ENCODE results near the gene PNPLA2. TPM values are rescaled to one million over a fixed set of nuclear protein-coding genes. Genes with fewer than 3 reads are reported as not detected.

Gene PNPLA2
- total RNA-seq, 1 donor from 2014 or later = 9.0 TPM

DNA sequence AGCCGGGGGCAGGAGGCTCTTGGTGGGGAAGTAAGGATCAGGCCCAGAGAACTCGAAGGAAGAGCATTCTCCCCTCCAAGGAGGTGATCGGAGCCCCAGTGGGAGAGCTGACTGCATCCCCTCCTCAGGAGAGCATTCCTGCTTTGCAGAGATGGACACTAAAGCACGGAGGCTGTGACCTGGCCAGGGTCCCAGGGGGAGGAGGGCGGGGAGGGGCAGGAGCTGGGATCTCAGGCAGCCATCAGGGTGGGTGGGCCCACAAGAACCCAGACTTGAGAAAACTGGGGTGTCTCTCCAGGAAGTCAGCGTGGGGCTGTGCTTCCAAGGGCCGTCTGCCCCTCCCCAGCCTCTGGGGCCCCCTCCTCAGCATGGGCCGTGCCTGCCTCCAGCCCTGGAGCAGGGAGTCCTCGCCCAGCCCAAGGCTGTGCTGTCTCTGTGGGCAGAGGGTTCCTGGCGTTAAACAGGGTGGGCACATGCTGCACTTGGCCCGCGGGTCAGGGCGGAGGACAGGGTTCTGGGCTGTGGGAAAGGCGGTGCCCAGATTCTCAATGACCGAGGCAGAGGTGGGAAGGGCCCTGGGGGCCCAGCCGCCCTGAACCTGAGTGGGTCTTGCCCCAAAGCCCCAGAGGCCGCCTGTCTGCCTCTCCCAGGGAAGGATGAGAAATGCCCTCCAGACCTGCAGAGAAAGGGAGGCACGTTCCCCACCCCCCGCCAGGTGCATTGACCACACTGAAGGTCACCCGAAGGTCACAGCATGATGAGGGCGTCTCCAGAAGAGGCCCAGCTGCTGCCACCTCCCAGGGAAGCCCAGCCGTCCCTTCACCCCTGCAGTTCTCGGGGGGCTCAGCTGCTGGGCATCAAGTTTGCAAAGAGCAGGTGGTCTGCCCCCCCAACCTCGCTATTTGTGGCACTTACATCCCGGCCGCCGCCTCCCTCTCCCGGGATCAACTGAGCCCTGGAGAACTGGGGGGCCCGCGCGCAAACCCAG is 29.5 kb upstream of the PNPLA2 start:
- DNase-seq (ENCODE audit: low read depth) (no peak), FAIRE-seq (no peak)
- Histone ChIP-seq H3K4me3 (ENCODE audit: low read depth, low read length) (no peak overlapping the region), H3K27me3 (ENCODE audit: control insufficient read depth, insufficient read depth, low read length) (peaks cover 3% of the 10 kb centered on the region), H3K36me3 (ENCODE audit: control insufficient read depth, insufficient read depth, low read length) (peaks cover 5% of the 10 kb centered on the region)
- TF ChIP-seq, protein P1, sequence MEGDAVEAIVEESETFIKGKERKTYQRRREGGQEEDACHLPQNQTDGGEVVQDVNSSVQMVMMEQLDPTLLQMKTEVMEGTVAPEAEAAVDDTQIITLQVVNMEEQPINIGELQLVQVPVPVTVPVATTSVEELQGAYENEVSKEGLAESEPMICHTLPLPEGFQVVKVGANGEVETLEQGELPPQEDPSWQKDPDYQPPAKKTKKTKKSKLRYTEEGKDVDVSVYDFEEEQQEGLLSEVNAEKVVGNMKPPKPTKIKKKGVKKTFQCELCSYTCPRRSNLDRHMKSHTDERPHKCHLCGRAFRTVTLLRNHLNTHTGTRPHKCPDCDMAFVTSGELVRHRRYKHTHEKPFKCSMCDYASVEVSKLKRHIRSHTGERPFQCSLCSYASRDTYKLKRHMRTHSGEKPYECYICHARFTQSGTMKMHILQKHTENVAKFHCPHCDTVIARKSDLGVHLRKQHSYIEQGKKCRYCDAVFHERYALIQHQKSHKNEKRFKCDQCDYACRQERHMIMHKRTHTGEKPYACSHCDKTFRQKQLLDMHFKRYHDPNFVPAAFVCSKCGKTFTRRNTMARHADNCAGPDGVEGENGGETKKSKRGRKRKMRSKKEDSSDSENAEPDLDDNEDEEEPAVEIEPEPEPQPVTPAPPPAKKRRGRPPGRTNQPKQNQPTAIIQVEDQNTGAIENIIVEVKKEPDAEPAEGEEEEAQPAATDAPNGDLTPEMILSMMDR (IDR thresholded peaks at IDR 0.05; ENCODE audit: insufficient read depth, low read length, severe bottlenecking) = no peak

DNA sequence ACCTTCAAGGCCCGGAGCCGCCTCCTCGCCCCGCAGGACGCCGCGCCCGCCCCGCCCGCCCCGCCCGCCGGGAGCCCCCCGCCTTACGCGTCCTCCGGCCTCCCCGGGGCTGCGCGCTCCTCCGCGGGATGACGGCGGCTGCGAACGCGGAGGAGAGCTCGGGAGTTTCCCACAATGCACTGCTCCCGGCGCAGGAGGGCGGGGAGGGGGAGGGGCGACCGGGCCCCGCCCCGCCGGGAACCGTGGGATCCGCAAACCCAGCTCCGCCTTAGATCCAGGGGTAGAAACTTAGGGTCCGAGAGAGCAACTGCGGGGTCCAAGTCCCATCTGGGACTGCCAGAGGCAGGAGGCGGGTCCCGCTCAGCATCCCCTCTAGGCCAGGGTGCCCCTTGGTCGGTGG is 28.8 kb upstream of the PNPLA2 start, which contains the start of gene CEND1:
Gene CEND1 (minus strand): TSS at position 148 of the 400 bp plus-strand sequence. CDS start 1,514 bp downstream, outside the sequence.
- Histone ChIP-seq H3K4me3 (ENCODE audit: low read depth, low read length) (no peak within 1 kb of the TSS), H3K36me3 (ENCODE audit: control insufficient read depth, insufficient read depth, low read length) (peaks cover 10% of the 10 kb centered on the region), H3K27me3 (ENCODE audit: control insufficient read depth, insufficient read depth, low read length) (peaks cover 3% of the 10 kb centered on the region)
- no peak for FAIRE-seq
- no peak for DNase-seq (ENCODE audit: low read depth)
- TF ChIP-seq, protein P1 (IDR thresholded peaks at IDR 0.05; ENCODE audit: insufficient read depth, low read length, severe bottlenecking) = no peak

DNA sequence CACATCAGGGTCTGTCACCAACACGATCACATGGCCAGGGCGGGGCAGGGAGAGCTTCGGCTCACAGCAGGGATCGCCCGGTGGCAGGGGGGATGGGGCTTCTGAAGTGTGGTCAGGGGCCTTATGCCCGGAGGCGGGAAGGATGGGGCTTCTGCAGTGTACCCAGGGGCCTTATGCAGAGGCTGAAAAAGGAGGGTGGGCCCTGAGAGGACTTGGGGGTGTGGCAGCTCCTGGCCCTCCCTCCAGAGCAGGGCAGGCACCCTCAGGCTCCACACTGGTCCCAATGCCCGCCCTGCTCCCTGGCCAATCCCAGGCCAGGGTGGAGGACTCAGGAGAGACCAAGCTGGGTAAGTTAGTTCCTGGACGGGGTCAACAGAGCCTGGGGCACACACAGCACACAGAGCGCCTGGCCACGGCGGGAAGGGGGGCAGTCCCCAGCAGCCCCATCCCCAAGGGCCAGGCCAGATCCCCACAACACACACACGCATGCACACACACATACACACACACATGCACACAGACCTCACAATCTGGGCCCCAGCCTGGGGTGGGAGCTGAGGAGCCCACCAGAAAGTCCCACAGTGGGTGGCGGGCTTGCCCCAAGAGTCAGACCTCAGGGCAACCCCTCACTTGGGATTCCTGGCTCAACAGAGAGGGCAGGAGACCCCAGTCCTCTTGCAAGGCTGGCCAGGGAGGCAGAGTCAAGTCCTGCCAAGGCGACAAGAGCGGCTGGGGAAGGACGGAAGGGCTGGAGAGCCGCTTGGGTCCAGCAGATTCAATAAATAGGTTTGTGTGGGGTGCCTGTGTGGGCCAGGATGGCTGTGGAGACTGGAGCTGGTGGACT is 27.8 kb upstream of the PNPLA2 start:
- DNase-seq (ENCODE audit: low read depth) (no peak), FAIRE-seq (no peak)
- Histone ChIP-seq H3K27me3 (ENCODE audit: control insufficient read depth, insufficient read depth, low read length) (peaks cover 3% of the 10 kb centered on the region), H3K36me3 (ENCODE audit: control insufficient read depth, insufficient read depth, low read length) (peaks cover 10% of the 10 kb centered on the region), H3K4me3 (ENCODE audit: low read depth, low read length) (no peak overlapping the region)
- TF ChIP-seq, protein P1 (IDR thresholded peaks at IDR 0.05; ENCODE audit: insufficient read depth, low read length, severe bottlenecking) = no peak

DNA sequence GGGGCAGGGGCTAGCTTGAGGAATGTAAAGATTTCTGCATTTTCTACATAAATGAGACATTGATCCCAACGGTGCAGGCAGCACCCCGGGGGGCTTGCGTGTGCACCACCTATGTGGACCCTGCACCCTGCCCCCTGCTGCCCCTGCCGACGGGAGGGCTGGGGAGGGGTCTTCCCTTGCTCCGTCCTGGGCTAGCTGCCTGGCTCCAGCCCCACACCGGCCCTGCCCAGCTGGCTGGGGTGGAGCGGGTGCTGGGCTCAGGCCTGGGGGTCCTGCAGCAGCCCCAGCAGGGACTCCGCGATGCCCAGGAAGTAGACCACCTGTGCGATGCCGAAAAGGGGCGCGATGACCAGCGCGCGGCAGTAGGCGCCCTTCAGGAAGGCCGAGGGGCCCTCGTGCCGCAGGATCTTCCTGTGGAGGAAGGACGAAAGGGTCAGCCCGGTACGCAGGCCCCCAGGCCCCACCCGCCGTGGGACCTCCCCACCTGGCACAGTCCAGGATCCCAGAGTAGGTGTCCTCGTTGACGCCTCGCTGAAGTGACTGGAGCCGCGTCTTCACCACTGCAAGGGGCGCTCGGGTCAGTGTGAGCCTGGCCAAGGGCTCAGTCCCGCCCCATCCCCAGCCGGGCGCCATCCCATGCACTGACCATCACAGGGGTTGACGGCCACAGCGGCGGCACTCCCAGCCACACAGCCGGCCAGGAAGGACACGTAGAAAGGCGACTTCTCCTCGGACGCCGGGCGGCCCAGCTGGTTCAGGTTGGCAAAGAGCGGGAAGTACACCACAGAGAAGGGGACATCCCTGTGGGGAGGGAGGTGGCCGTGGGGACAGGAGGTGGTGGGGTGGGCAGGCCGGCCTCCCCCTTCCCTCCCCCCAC is 26.8 kb upstream of the PNPLA2 start:
- TF ChIP-seq, protein P1 (IDR thresholded peaks at IDR 0.05; ENCODE audit: insufficient read depth, low read length, severe bottlenecking) = no peak
- H3K4me3 ChIP-seq (ENCODE audit: low read depth, low read length) = no peak overlapping the region
- FAIRE-seq (no peak), DNase-seq (ENCODE audit: low read depth) (no peak)
- peaks cover 3% of the 10 kb centered on the region for H3K27me3 ChIP-seq (ENCODE audit: control insufficient read depth, insufficient read depth, low read length)
- peaks cover 10% of the 10 kb centered on the region for H3K36me3 ChIP-seq (ENCODE audit: control insufficient read depth, insufficient read depth, low read length)

DNA sequence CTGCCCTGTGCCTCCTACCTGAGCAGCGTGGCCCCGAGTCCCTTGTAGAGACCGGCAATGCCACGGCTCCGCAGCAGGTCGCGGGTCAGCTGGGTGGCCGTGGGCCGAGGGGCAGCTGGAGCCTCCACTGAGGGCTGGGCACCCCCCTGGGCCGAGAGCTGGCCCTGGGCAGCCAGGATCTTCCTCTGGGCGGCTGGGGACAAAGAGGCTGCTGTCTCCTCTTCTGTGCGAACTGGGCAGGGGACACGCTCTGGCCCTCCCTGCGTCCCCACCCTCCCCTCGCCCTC is 26.2 kb upstream of the PNPLA2 start:
- H3K36me3 ChIP-seq (ENCODE audit: control insufficient read depth, insufficient read depth, low read length) = peaks cover 10% of the 10 kb centered on the region
- TF ChIP-seq, protein P1 (IDR thresholded peaks at IDR 0.05; ENCODE audit: insufficient read depth, low read length, severe bottlenecking) = no peak
- DNase-seq (ENCODE audit: low read depth) (no peak), FAIRE-seq (no peak)
- H3K27me3 ChIP-seq (ENCODE audit: control insufficient read depth, insufficient read depth, low read length) = peaks cover 3% of the 10 kb centered on the region
- no peak overlapping the region for H3K4me3 ChIP-seq (ENCODE audit: low read depth, low read length)
